Measurements from ENCODE around the gene TSHZ2. TPM values are rescaled to one million over a fixed set of nuclear protein-coding genes. Genes with fewer than 3 reads are reported as not detected.
A peak's percentile ranks its signal among the peaks of the same experiment; 100 is the strongest.

TSHZ2 gene
- total and polyA plus RNA-seq, 2 experiments from 2014 or later: 10.4 to 32.0 TPM

GRCh38 chr20:53215166-53215565 lies 243.0 kb downstream of the TSHZ2 start:
- no peak for TF ChIP-seq CTCF (IDR thresholded peaks at IDR 0.05; ENCODE audit: low read depth, low read length)
- Histone ChIP-seq H3K27ac (no peak overlapping the region), H3K27me3 (no peaks in the 10 kb centered on the region), H3K4me1 (ENCODE audit: low read depth) (peaks cover 5% of the 10 kb centered on the region), H3K36me3 (no peaks in the 10 kb centered on the region), H3K4me3 (no peak overlapping the region), H3K9me3 (ENCODE audit: low read depth) (no peaks in the 10 kb centered on the region)
- DNase-seq (ENCODE audit: low read depth in 1 of 2, low spot score in 1 of 2): no peak

GRCh38 chr20:53216478-53216855 lies 244.3 kb downstream of the TSHZ2 start:
- peaks cover 5% of the 10 kb centered on the region for H3K4me1 ChIP-seq (ENCODE audit: low read depth)
- TF ChIP-seq CTCF (IDR thresholded peaks at IDR 0.05; ENCODE audit: low read depth, low read length): no peak
- H3K36me3 ChIP-seq: no peaks in the 10 kb centered on the region
- H3K27ac ChIP-seq: no peak overlapping the region
- DNase-seq (ENCODE audit: low read depth in 1 of 2, low spot score in 1 of 2): no peak
- no peaks in the 10 kb centered on the region for H3K9me3 ChIP-seq (ENCODE audit: low read depth)
- H3K4me3 ChIP-seq: no peak overlapping the region
- H3K27me3 ChIP-seq: no peaks in the 10 kb centered on the region

GRCh38 chr20:53216856-53217576 lies 244.9 kb downstream of the TSHZ2 start:
- H3K27me3 ChIP-seq: no peaks in the 10 kb centered on the region
- H3K36me3 ChIP-seq: no peaks in the 10 kb centered on the region
- H3K27ac ChIP-seq: no peak overlapping the region
- no peak overlapping the region for H3K4me3 ChIP-seq
- peaks cover 5% of the 10 kb centered on the region for H3K4me1 ChIP-seq (ENCODE audit: low read depth)
- TF ChIP-seq CTCF (IDR thresholded peaks at IDR 0.05; ENCODE audit: low read depth, low read length): peak; percentile 90
- H3K9me3 ChIP-seq (ENCODE audit: low read depth): no peaks in the 10 kb centered on the region
- peak; percentile 42 to 82 for DNase-seq (ENCODE audit: low read depth in 1 of 2, low spot score in 1 of 2)

- Histone ChIP-seq H3K4me3 (no peak overlapping the region), H3K9me3 (ENCODE audit: low read depth) (no peaks in the 10 kb centered on the region), H3K27ac (no peak overlapping the region), H3K4me1 (ENCODE audit: low read depth) (peaks cover 5% of the 10 kb centered on the region), H3K36me3 (no peaks in the 10 kb centered on the region), H3K27me3 (no peaks in the 10 kb centered on the region)
- no peak for TF ChIP-seq CTCF (IDR thresholded peaks at IDR 0.05; ENCODE audit: low read depth, low read length)
- no peak for DNase-seq (ENCODE audit: low read depth in 1 of 2, low spot score in 1 of 2)
Measured at GRCh38 chr20:53220482-53221307, 248.5 kb downstream of the TSHZ2 start.

- no peak overlapping the region for H3K4me3 ChIP-seq
- H3K27me3 ChIP-seq: no peaks in the 10 kb centered on the region
- TF ChIP-seq CTCF (IDR thresholded peaks at IDR 0.05; ENCODE audit: low read depth, low read length): no peak
- no peak overlapping the region for H3K27ac ChIP-seq
- no peaks in the 10 kb centered on the region for H3K36me3 ChIP-seq
- no peak for DNase-seq (ENCODE audit: low read depth in 1 of 2, low spot score in 1 of 2)
- H3K9me3 ChIP-seq (ENCODE audit: low read depth): no peaks in the 10 kb centered on the region
- peaks cover under 1% of the 10 kb centered on the region for H3K4me1 ChIP-seq (ENCODE audit: low read depth)
Measured at GRCh38 chr20:53221731-53222130, 249.6 kb downstream of the TSHZ2 start.

Data from cardiac muscle cell (in vitro differentiated cells and primary cell).